Coronary artery (tissue), 2 donors: ENCODE results near the gene GGT1.
"Not testable (repeated sequence)": the region's sequence is repeated elsewhere in the genome, so short reads cannot be mapped to it uniquely, and the experiment has no call there.

Source experiments
- DNase-seq: peaks from one replicate; pipeline ENCODE4 v3.0.0-alpha.2; 2017; ENCODE audit warnings: low spot score
- H3K27ac ChIP-seq, 2 donors: fragments of 200-600 bp; sonication (generic); one replicate each; pipeline ENCODE4 v1.5.1; 2016 to 2019
- H3K4me3 ChIP-seq: fragments of 200-600 bp; sonication (generic); 2 replicates; pipeline ENCODE4 v1.5.1; 2016; ENCODE audit warnings: mild to moderate bottlenecking, moderate library complexity
- TF ChIP-seq, protein P1 (sequence below): fragments of 200-600 bp; sonication (generic); IDR thresholded peaks from one replicate; pipeline ENCODE4 v1.5.1; 2019; ENCODE audit warnings: antibody characterized with exemption

Gene GGT1

DNA sequence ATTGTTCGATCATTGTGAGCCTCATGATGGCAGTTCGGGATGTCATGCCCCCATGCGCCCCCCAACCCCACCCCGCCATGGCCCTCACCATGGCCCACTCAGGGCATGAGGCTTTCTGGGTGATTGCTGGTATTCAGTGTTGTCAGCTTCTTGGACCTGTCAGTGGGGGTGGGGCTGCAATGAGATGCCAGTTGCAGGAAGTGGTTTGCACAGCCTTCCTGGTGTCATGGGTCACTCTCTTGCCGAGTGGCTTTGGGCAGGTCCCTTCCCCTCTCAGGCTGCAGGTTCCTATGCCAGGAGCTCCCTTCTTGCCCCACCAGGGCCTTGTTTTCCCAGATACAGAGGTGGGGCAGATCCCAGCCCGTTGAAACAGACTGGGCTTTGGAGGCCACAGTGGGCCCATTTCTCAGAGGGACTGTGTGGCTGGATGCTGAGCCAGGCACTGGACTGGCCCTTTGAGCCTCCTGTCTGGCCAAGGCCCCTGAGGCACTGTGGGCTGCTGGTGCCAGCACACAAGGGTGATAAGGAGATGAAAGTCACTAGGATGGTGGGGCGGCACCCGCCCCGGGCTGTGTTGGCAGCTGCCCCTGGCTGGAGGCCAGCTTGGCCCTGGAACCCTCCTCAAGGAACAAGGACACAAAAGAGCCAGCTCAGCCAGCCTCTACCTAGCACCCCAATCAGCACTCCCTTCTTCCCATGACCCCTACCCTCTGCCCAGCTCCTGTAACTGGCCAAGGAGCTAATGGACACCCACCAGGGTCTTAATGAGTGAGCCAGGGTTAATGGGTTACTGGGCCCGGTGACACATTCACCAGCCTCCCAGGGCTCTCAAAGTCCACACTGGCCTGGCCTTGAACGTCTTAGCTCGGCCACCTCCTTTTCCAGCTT, 1.5 kb upstream of the GGT1 start:
- no peak overlapping the region for H3K27ac ChIP-seq
- no peak for DNase-seq
- TF ChIP-seq, protein P1, sequence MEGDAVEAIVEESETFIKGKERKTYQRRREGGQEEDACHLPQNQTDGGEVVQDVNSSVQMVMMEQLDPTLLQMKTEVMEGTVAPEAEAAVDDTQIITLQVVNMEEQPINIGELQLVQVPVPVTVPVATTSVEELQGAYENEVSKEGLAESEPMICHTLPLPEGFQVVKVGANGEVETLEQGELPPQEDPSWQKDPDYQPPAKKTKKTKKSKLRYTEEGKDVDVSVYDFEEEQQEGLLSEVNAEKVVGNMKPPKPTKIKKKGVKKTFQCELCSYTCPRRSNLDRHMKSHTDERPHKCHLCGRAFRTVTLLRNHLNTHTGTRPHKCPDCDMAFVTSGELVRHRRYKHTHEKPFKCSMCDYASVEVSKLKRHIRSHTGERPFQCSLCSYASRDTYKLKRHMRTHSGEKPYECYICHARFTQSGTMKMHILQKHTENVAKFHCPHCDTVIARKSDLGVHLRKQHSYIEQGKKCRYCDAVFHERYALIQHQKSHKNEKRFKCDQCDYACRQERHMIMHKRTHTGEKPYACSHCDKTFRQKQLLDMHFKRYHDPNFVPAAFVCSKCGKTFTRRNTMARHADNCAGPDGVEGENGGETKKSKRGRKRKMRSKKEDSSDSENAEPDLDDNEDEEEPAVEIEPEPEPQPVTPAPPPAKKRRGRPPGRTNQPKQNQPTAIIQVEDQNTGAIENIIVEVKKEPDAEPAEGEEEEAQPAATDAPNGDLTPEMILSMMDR: no peak
- no peak overlapping the region for H3K4me3 ChIP-seq

DNA sequence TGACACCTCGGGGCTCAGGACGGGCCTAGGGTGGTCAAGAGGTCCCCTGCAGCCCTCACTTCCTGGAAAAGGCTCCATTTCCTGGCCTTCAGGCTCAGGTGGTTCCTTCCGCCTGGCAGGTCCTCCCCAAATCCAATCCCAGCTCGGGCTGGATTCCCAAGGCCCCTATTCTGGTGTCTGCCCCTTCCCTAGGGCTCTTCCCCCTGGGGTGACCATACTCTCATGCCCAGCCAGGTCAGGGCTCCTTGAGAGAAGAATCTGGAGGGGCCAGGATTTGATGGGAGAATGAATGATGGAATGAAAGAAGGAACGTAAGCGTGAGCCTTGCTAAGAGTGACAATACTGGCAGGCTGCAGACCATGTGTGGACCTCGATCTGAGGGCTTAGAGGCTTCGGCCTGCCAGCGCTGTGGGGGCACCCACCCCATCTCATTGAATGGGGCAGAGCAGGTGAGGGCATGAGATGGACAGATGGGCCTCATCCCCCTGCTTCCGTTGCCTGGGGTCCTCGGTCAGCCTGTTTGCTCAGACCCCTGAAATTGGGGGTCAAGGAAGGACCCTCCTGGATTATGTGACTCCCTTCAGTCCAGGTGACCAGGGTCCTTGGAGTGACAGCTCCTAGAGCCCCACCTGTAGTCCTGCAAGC, 766 bp upstream of the GGT1 start:
- DNase-seq, H3K27ac ChIP-seq, H3K4me3 ChIP-seq: not testable (repeated sequence)

DNA sequence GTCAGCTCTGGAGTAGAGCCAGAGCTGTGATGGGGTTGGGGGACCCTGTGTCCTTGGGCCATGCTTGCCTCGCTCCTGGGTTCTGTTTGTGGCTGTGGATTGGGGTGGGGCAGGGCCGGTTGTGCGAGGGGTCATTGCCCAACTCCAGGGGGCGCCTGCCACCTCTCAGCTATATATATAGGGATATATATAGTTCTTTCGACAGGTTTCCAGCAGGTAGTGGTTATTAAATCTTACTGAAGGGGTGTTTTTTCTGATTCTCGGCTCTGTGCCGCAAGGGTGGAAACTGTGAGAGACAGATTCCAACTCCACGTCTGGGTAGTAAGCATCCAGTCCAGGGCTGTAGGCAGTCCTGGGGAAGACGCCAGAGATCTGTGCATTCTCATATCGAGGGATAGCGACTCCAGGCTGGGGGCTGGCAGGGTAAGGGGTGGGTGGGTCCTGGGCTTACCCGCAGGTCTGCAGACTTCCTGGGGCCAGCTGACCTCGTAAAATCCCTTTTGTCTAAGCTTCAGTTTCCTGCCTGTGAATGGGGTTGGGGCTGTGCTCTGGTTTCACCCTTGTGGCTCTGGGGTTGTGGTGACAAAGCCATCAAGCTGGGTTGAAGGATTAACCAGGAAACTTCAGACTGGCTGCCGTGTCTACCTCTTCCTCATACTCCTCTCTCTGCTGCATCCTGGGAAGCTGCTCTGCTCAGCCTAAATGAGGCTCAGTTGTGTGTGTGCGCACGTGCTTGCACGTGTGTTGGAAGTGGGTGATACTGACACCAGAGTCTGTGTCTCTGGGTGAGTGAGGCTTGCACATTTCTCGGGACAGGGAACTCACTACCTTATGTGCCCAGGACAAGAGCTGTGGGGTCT, 1.0 kb downstream of the GGT1 start:
- not testable (repeated sequence) for H3K27ac ChIP-seq, DNase-seq, H3K4me3 ChIP-seq

- H3K4me3 ChIP-seq, H3K27ac ChIP-seq, DNase-seq: not testable (repeated sequence)
These were observed 3.3 kb downstream of the GGT1 start for GRCh38 chr22:24606340-24606739.

DNA sequence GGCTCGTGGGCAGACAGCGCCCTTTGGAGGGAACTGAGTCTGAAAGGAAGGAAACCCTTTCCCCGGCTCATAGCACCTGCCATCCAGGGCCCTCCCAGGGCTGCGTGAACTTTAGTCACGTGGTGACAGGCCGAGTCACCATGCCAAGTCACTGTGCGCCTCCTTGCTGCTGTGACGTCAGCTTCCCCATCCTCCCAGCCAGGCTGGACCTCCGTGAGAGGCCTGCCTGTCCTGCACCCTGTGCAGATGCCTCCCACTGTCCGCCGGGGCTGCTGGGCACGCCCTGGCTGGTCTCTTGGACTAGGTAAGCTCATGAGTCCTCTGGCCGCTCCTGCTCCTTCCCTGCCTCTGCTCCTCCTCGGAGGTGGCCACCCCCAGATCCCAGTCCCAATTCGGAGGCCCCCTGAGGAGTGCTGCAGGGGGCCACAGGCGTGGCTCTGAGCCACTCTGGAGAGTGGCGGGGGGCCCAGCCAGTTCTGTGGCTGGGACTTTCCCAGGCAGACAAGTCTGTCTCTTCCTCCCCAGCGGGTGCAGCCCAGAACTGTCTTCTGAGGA, 4.5 kb downstream of the GGT1 start:
- DNase-seq, H3K4me3 ChIP-seq, H3K27ac ChIP-seq: not testable (repeated sequence)

DNA sequence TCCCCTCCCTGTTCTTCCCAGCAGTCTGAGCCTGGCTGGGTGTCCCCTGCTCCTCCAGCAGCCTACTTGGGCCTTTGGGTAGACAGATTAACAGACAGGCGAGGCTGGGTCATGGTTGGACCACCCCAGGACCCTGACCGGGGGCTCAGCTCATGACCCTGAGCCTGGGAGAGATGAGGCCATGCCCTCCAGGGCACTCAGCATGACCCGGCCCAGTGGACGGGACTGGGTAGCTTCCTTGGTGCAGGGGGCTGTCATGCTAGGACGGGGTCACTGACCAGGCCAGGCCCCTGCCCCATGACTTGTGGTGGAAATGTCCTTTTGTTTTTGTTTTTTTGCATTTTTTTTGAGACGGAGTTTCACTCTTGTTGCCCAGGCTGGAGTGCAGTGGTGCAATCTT, 5.3 kb downstream of the GGT1 start:
- DNase-seq, H3K27ac ChIP-seq, H3K4me3 ChIP-seq: not testable (repeated sequence)

DNA sequence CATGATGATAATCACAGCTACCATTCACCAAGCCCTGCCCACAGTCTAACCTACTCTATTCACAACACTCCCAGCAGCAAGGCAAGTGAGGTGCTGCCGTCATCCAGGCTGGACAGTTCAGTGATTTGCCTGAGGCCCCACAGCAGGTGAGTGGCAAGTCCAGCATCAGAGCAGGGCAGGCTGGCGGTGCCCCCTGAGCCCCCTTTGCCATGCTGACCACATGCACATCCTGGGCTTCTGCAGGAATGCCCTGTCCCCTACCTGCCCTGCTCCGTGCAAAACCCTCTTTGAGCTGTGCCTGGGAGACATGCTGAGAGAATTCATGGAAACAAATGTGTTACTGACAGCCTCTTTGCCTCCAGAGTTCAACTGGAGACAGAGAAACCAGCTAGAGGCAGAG, 6.9 kb downstream of the GGT1 start:
- H3K27ac ChIP-seq, DNase-seq, H3K4me3 ChIP-seq: not testable (repeated sequence)

- DNase-seq, H3K27ac ChIP-seq, H3K4me3 ChIP-seq: not testable (repeated sequence)
These were observed 11.8 kb downstream of the GGT1 start for GRCh38 chr22:24614794-24615193.

GRCh38 chr22:24621244-24621643, 18.3 kb downstream of the GGT1 start:
- H3K4me3 ChIP-seq, DNase-seq, H3K27ac ChIP-seq: not testable (repeated sequence)

- not testable (repeated sequence) for H3K27ac ChIP-seq, H3K4me3 ChIP-seq, DNase-seq
These were observed 19.6 kb downstream of the GGT1 start for GRCh38 chr22:24622596-24622995.

DNA sequence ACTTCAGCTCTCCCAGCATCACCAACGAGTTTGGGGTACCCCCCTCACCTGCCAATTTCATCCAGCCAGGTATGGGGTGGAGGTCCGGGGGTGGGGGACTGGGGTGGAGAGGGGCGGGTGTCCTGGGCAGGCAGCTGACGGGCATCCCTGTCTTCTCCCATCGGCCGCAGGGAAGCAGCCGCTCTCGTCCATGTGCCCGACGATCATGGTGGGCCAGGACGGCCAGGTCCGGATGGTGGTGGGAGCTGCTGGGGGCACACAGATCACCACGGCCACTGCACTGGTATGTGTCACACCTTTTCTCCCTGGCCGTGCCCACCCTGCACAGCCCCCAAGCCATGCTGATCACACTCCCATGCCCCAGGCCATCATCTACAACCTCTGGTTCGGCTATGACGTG, 24.9 kb downstream of the GGT1 start:
- H3K4me3 ChIP-seq, H3K27ac ChIP-seq, DNase-seq: not testable (repeated sequence)

DNA sequence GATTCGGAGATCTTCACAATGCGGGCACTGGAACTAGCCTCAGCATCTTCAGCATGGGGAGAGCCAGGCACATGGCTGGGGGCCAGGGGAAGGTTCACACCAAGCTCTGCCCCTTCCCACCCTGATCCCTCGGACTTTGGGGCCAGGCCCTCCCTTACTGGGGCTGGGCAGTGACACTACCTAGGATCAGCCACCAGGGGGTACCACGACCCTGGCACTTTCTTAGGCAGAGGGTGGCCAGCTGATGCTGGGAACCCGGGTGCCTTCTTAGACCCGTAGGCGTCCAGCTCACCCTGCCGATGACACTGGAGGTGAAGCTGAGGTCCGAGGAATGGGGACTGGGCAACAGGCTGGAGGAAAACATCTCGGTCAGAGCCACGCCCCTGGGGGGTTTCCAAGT, 26.1 kb downstream of the GGT1 start:
- DNase-seq, H3K4me3 ChIP-seq, H3K27ac ChIP-seq: not testable (repeated sequence)

- H3K4me3 ChIP-seq, DNase-seq: not testable (repeated sequence)
- peak overlapping the region in 1 of 2 donors; percentile 7 for H3K27ac ChIP-seq
These were observed 27.9 kb downstream of the GGT1 start for GRCh38 chr22:24630812-24631427.

GRCh38 chr22:24631430-24632122, 28.6 kb downstream of the GGT1 start:
- peak overlapping the region in 1 of 2 donors; percentile 28 for H3K27ac ChIP-seq
- DNase-seq, H3K4me3 ChIP-seq: not testable (repeated sequence)

- not testable (repeated sequence) for H3K27ac ChIP-seq, H3K4me3 ChIP-seq, DNase-seq
These were observed 29.6 kb downstream of the GGT1 start for GRCh38 chr22:24632642-24633041.

DNA sequence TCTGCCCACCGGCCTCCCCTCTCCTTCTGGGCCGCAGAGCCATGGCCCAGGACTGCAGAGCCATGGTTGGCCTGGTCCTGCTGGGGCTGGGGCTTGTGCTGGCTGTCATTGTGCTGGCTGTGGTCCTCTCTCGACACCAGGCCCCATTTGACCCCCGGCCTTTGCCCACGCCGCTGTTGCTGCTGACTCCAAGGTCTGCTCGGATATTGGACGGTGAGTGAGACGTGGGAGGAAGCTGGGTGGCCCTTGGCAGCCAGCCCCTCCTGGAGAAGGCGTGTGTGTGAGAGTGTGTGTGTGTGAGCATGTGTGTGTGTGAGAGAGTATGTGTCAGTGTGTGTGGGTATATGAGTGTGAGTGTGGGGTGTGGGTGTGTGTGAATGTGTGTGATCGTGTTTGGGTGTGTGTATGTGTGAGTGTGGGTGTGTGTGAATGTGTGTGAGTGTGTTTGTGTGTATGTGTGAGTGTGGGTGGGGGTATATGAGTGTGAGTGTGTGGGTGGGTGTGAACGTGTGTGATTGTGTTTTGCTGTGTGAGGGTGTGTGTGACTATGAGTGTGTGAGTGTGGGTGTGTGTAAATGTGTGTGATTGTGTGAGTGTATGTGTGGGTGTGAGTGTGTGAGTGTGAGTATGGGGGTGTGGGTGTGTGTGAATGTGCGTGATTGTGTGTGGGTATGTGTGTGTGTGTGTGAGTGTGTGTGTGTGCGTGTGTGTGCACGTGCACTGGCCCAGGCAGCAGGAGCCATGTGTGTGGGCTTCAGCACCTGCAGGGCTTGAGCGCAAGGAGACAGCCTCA, 30.4 kb downstream of the GGT1 start:
- H3K27ac ChIP-seq, H3K4me3 ChIP-seq, DNase-seq: not testable (repeated sequence)
